ENCODE data around the gene PHC3.
"Not testable (repeated sequence)": the region's sequence is repeated elsewhere in the genome, so short reads cannot be mapped to it uniquely, and the experiment has no call there.

PHC3 gene

GRCh38 chr3:170180908-170181885 is at the start of gene PHC3:
Gene PHC3 (minus strand): TSS chr3:170181733. CDS start chr3:170181715, 18 bp downstream.
- DNase-seq: peak; percentile 84

GRCh38 chr3:170228093-170228766 is 46.7 kb upstream of the PHC3 start:
- no peak for DNase-seq

GRCh38 chr3:170226426-170226960 is 45.0 kb upstream of the PHC3 start:
- DNase-seq: no peak

GRCh38 chr3:170225166-170225565 is 43.6 kb upstream of the PHC3 start:
- no peak for DNase-seq

GRCh38 chr3:170222647-170223541 is 41.4 kb upstream of the PHC3 start:
- DNase-seq: no peak

GRCh38 chr3:170221924-170222646 is 40.6 kb upstream of the PHC3 start, which contains the start of gene PRKCI:
Gene PRKCI (plus strand): TSS chr3:170222424. CDS start chr3:170222670, 246 bp downstream.
- peak; percentile 96 for DNase-seq

- no peak for DNase-seq
Observed at GRCh38 chr3:170220871-170221270, 39.3 kb upstream of the PHC3 start.

GRCh38 chr3:170219850-170220249 is 38.3 kb upstream of the PHC3 start:
- DNase-seq: no peak

- no peak for DNase-seq
Observed at GRCh38 chr3:170211668-170212067, 30.1 kb upstream of the PHC3 start.

- DNase-seq: no peak
Observed at GRCh38 chr3:170207717-170208116, 26.2 kb upstream of the PHC3 start.

- DNase-seq: not testable (repeated sequence)
Observed at GRCh38 chr3:170206164-170206762, 24.7 kb upstream of the PHC3 start.

GRCh38 chr3:170205302-170205701 is 23.8 kb upstream of the PHC3 start:
- DNase-seq: no peak

- DNase-seq: no peak
Observed at GRCh38 chr3:170204509-170204908, 23.0 kb upstream of the PHC3 start.

- DNase-seq: no peak
Observed at GRCh38 chr3:170204023-170204472, 22.5 kb upstream of the PHC3 start.

GRCh38 chr3:170203457-170203856 is 21.9 kb upstream of the PHC3 start:
- no peak for DNase-seq

GRCh38 chr3:170201527-170201926 is 20.0 kb upstream of the PHC3 start:
- DNase-seq: no peak

GRCh38 chr3:170200987-170201386 is 19.5 kb upstream of the PHC3 start:
- no peak for DNase-seq

GRCh38 chr3:170196833-170197232 is 15.3 kb upstream of the PHC3 start:
- no peak for DNase-seq

GRCh38 chr3:170195759-170196158 is 14.2 kb upstream of the PHC3 start:
- DNase-seq: not testable (repeated sequence)

- DNase-seq: no peak
Observed at GRCh38 chr3:170189398-170190256, 8.1 kb upstream of the PHC3 start.

Data from NCI-H2029 treated with DMSO at 0.1 percent for 48 hours (cell line).